Measurements from ENCODE around the gene CDC20B.
"Not testable (repeated sequence)": the region's sequence is repeated elsewhere in the genome, so short reads cannot be mapped to it uniquely, and the experiment has no call there.

Gene CDC20B

GRCh38 chr5:55160493-55161209, 12.3 kb downstream of the CDC20B start:
- no peak for DNase-seq

GRCh38 chr5:55159763-55160492, 13.0 kb downstream of the CDC20B start, which contains the start of gene GPX8:
Gene GPX8, plus strand, starts transcription at chr5:55160171. Its CDS starts 22 bp downstream, at chr5:55160193.
- DNase-seq = peak; percentile 27

- DNase-seq = no peak
Observed at GRCh38 chr5:55154873-55155272, 18.1 kb downstream of the CDC20B start.

- DNase-seq = peak; percentile 23
Observed at GRCh38 chr5:55151923-55152842, 20.8 kb downstream of the CDC20B start.

- DNase-seq = no peak
Observed at GRCh38 chr5:55149308-55149795, 23.6 kb downstream of the CDC20B start.

GRCh38 chr5:55146543-55147151, 26.3 kb downstream of the CDC20B start:
- peak; percentile 74 for DNase-seq

- DNase-seq = no peak
Observed at GRCh38 chr5:55146080-55146479, 26.9 kb downstream of the CDC20B start.

- no peak for DNase-seq
Observed at GRCh38 chr5:55143624-55144023, 29.4 kb downstream of the CDC20B start.

GRCh38 chr5:55141945-55142690, 30.9 kb downstream of the CDC20B start:
- no peak for DNase-seq

GRCh38 chr5:55140908-55141665, 31.9 kb downstream of the CDC20B start:
- DNase-seq = peak; percentile 8

- no peak for DNase-seq
Observed at GRCh38 chr5:55136521-55136920, 36.5 kb downstream of the CDC20B start.

- no peak for DNase-seq
Observed at GRCh38 chr5:55134053-55134722, 38.8 kb downstream of the CDC20B start.

- no peak for DNase-seq
Observed at GRCh38 chr5:55123365-55123764, 49.6 kb downstream of the CDC20B start.

GRCh38 chr5:55114061-55114460, 58.9 kb downstream of the CDC20B start:
- DNase-seq = no peak

GRCh38 chr5:55113327-55113726, 59.6 kb downstream of the CDC20B start:
- no peak for DNase-seq

- DNase-seq = no peak
Observed at GRCh38 chr5:55110217-55110616, 62.8 kb downstream of the CDC20B start.

- DNase-seq = no peak
Observed at GRCh38 chr5:55108661-55109060, 64.3 kb downstream of the CDC20B start.

- DNase-seq = not testable (repeated sequence)
Observed at GRCh38 chr5:55105976-55106375, 67.0 kb downstream of the CDC20B start.

GRCh38 chr5:55104946-55105701, 67.9 kb downstream of the CDC20B start:
- no peak for DNase-seq

Data from NCI-H774 (cell line).